Sigmoid colon (tissue), 7 donors: ENCODE data around the gene ARHGEF7. TPM values are rescaled to one million over a fixed set of nuclear protein-coding genes. Genes with fewer than 3 reads are reported as not detected.

Experiments
- DNase-seq: peaks from one replicate; pipeline ENCODE4 v3.0.0-alpha.2; 2019
- H3K27ac ChIP-seq, 4 donors: fragments of 200-600 bp; sonication (generic); one replicate each; pipeline ENCODE4 v1.5.1; 2016 to 2019; ENCODE audit warnings: mild to moderate bottlenecking in 1 of 4
- H3K27me3 ChIP-seq, 3 donors: fragments of 200-600 bp; sonication (generic); one replicate each; pipeline ENCODE4 v1.5.1; 2019; ENCODE audit warnings: mild to moderate bottlenecking in 1 of 3
- H3K36me3 ChIP-seq, 4 donors: fragments of 200-600 bp; sonication (generic); one replicate each; pipeline ENCODE4 v1.5.1; 2016 to 2019
- H3K4me1 ChIP-seq, 4 donors: fragments of 200-600 bp; sonication (generic); one replicate each; pipeline ENCODE4 v1.5.1; 2017 to 2019
- H3K4me3 ChIP-seq, 4 donors: fragments of 200-600 bp; sonication (generic); one replicate each; pipeline ENCODE4 v1.5.1; 2017 to 2019; ENCODE audit warnings: mild to moderate bottlenecking in 2 of 4, moderate library complexity in 1 of 4
- H3K9me3 ChIP-seq, 4 donors: fragments of 200-600 bp in 3 of 4; sonication (generic) in 3 of 4; one replicate each; pipeline versions ENCODE4 v1.5.1 to v1.6.1; 2013 to 2019
- EP300 ChIP-seq, 4 donors: sonication (generic); formaldehyde crosslinking; IDR thresholded peaks; one replicate each; pipeline ENCODE4 v1.6.1; 2017; ENCODE audit warnings: antibody characterized with exemption in 4 of 4
- POLR2A ChIP-seq, 2 donors: fragments of 450-650 bp; IDR thresholded peaks; one replicate each; pipeline ENCODE4 v1.6.1; 2016; ENCODE audit warnings: antibody characterized with exemption in 2 of 2, mild to moderate bottlenecking in 2 of 2, moderate library complexity in 2 of 2
- POLR2AphosphoS5 ChIP-seq, 4 donors: sonication (generic); formaldehyde crosslinking; IDR thresholded peaks; one replicate each; pipeline ENCODE4 v1.6.1; 2017; ENCODE audit warnings: antibody characterized with exemption in 4 of 4
- WGBS, 2 donors: extraction: QIAGEN DNeasy Blood & Tissue Kit; methylation state at CpG; one replicate each; pipeline ENCODE4 v1.1.7; 2013; 5-methylcytosine and 5-hydroxymethylcytosine counted together
- intact Hi-C: fragments of 100-400 bp; cut with DNase I; formaldehyde crosslinking; loops from one replicate; pipeline ENCODE4 v1.15.1; 2023
- polyA plus RNA-seq, 3 donors: library from polyadenylated mRNA; stranded (reverse); fragments of 200-250 nt; gene quantifications; one replicate each; pipeline ENCODE4 v1.2.3, GENCODE V29; 2013
- total RNA-seq, 4 donors: library from RNA; depleted of rRNA; stranded (reverse); fragments of >200 nt; gene quantifications; one replicate each; pipeline ENCODE4 v1.1.0, GENCODE V29; 2016
- TF ChIP-seq, protein P1 (sequence below), 4 experiments: fragments of 450-650 bp in 3 of 4; fragments of 200-600 bp in 1 of 4; IDR thresholded peaks; one replicate each; pipeline ENCODE4 v1.5.1; 2016 to 2019; ENCODE audit warnings: antibody characterized with exemption in 4 of 4, mild to moderate bottlenecking in 3 of 4, moderate library complexity in 2 of 4
- donor health status: healthy with polysubstance abuse.
- donor health status: Bipolar disorder and iron deficiency.
- donor health status: healthy.

The ARHGEF7 gene
- total and polyA plus RNA-seq, 7 donors = 8.4 to 79.8 (median 41.0) TPM

DNA sequence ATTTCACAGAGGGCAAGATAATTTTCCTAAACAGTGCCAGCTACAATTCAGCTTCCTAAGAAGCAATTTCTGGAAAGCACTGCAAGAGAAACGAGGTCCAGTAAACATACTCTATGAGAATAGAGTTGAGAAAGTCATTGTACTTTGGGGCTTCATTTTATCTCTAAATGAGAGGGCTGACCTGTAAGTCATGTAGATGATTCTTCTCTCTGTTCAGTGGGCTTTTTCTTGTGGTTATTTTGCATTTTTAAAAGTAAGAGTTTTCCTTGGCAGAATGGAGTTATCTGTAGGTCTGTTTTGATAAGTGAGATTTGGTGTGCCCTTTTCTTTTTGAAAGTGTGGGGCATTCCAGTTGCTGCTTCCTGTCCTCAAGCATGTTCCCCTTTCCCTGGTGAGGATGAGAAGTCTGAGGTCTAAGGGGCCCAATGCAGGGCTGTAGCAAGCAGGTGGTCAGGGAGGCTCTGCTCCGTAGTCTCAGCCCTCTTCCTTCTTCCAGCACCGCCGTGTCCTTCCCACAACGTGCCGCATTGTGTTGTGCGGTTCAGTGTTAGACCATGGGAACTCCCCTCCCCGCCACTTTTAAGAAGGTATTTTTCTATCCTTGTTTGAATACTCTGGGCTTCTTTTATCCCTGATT lies 86.3 kb downstream of the ARHGEF7 start:
- 64 to 83% methylated on average over 8 of the region's 8 CpGs for WGBS, 2 donors
- peaks cover 0 to 38% (median 37%) of the 10 kb centered on the region in 4 donors for H3K4me1 ChIP-seq
- TF ChIP-seq EP300 (IDR thresholded peaks at IDR 0.05) (no peak), POLR2AphosphoS5 (IDR thresholded peaks at IDR 0.05) (no peak), POLR2A (IDR thresholded peaks at IDR 0.05) (no peak)
- TF ChIP-seq, protein P1, sequence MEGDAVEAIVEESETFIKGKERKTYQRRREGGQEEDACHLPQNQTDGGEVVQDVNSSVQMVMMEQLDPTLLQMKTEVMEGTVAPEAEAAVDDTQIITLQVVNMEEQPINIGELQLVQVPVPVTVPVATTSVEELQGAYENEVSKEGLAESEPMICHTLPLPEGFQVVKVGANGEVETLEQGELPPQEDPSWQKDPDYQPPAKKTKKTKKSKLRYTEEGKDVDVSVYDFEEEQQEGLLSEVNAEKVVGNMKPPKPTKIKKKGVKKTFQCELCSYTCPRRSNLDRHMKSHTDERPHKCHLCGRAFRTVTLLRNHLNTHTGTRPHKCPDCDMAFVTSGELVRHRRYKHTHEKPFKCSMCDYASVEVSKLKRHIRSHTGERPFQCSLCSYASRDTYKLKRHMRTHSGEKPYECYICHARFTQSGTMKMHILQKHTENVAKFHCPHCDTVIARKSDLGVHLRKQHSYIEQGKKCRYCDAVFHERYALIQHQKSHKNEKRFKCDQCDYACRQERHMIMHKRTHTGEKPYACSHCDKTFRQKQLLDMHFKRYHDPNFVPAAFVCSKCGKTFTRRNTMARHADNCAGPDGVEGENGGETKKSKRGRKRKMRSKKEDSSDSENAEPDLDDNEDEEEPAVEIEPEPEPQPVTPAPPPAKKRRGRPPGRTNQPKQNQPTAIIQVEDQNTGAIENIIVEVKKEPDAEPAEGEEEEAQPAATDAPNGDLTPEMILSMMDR (IDR thresholded peaks at IDR 0.05) = no peak
- no peak overlapping the region for H3K27ac ChIP-seq
- no peak for DNase-seq
- no peaks in the 10 kb centered on the region for H3K27me3 ChIP-seq
- intact Hi-C loops = no loop called here
- no peak overlapping the region for H3K4me3 ChIP-seq
- H3K36me3 ChIP-seq = no peaks in the 10 kb centered on the region
- no peaks in the 10 kb centered on the region for H3K9me3 ChIP-seq

DNA sequence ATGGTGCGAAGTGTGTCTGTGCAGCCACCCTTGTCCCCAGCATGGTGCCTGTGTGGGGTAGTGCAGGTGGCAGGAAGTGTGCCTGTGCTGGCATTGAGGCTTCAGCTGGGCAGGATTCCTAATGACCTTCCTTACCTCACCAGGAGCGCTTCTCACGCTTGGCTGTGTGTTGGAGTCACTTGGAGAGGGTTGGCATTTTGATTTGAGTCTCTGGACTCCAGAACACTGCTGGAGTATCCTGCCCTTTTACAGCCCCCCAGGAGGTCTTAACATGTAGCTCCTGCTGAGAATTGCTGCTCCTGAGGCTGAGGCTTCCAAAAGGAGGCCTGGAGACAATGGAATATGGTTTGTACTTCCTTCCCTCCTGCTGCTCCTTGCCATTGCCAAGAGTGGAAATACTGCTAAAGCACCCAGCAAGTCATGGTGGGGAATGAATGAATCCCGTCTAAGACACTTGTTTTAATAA lies 87.1 kb downstream of the ARHGEF7 start:
- H3K4me1 ChIP-seq = peaks cover 0 to 38% (median 37%) of the 10 kb centered on the region in 4 donors
- 73 to 88% methylated on average over 4 of the region's 4 CpGs for WGBS, 2 donors

DNA sequence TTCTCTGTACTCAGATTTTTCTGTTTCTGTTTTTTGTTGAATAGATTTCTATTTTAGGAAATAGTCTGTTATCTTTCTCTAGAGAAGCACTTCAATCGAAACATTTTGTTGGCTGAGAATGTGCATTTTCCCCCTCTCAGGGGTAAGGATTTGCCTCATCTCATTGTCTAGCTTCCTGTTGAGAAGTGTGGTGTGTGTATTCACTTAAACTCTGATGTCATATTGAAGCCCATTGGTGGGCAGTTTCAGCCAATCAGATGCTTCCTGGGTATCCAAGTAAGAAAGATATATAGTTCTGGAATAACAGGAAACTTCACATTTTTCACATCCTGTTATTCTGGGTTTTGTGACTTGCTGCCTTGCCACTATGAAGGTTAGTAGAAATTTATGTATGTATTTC lies 87.6 kb downstream of the ARHGEF7 start:
- no peak for TF ChIP-seq EP300 (IDR thresholded peaks at IDR 0.05)
- no peak for TF ChIP-seq POLR2A (IDR thresholded peaks at IDR 0.05)
- TF ChIP-seq, protein P1 (IDR thresholded peaks at IDR 0.05) = no peak
- peak in 1 of 4 donors; percentile 25 for TF ChIP-seq POLR2AphosphoS5 (IDR thresholded peaks at IDR 0.05)
- Histone ChIP-seq H3K27ac (peak overlapping the region in 2 of 4 donors; percentile 30 to 33), H3K4me3 (no peak overlapping the region), H3K27me3 (no peaks in the 10 kb centered on the region), H3K36me3 (no peaks in the 10 kb centered on the region), H3K4me1 (peaks cover 0 to 38% (median 37%) of the 10 kb centered on the region in 4 donors), H3K9me3 (no peaks in the 10 kb centered on the region)
- 26 to 76% methylated on average over 1 of the region's 1 CpG for WGBS, 2 donors
- intact Hi-C loops = no loop called here
- DNase-seq = no peak

More for the DNA sequence above, 87.1 kb downstream of the ARHGEF7 start:
- H3K27me3 ChIP-seq = no peaks in the 10 kb centered on the region
- no peak for DNase-seq
- no peak overlapping the region for H3K4me3 ChIP-seq
- peak overlapping the region in 2 of 4 donors; percentile 30 to 33 for H3K27ac ChIP-seq
- TF ChIP-seq POLR2A (IDR thresholded peaks at IDR 0.05) (no peak), EP300 (IDR thresholded peaks at IDR 0.05) (no peak), POLR2AphosphoS5 (IDR thresholded peaks at IDR 0.05) (no peak)
- TF ChIP-seq, protein P1 (IDR thresholded peaks at IDR 0.05) = no peak
- intact Hi-C loops = no loop called here
- no peaks in the 10 kb centered on the region for H3K9me3 ChIP-seq
- no peaks in the 10 kb centered on the region for H3K36me3 ChIP-seq

DNA sequence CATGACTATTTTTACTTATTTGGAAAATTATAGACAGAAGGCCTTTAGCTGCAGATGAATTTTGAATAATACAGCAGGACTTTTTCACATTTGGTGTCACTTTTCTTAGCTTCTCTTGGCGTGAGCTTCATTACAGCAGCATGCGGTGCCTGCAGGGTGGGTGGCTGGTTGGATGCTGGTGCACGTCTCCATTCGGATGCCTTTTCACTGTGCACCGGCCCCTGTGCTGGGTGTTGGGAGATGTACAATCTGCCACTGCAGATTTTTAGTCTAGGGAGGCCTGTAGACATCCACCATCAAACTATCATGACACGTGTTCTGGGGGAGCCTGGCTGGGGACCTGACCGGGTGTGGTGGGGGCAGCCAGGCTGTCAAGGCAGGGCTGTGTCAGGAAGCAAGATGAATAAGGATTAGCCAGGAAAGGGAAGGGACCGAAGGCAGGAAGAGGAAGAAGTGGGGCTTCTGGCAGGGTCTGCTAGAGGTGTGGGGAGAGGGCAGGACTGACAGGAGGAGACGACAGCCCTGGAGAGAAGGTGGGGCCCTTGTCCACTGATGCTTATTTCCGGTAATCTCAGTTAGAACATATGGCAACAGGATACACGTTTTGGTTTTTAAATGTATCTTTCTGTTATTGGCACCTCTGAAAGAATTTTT lies 88.8 kb downstream of the ARHGEF7 start:
- TF ChIP-seq, protein P1 (IDR thresholded peaks at IDR 0.05) = no peak
- no peak for TF ChIP-seq POLR2AphosphoS5 (IDR thresholded peaks at IDR 0.05)
- TF ChIP-seq EP300 (IDR thresholded peaks at IDR 0.05) = no peak
- TF ChIP-seq POLR2A (IDR thresholded peaks at IDR 0.05) = no peak
- intact Hi-C loops = no loop called here
- H3K36me3 ChIP-seq = no peaks in the 10 kb centered on the region
- no peaks in the 10 kb centered on the region for H3K27me3 ChIP-seq
- no peaks in the 10 kb centered on the region for H3K9me3 ChIP-seq
- WGBS, 2 donors = 68 to 86% methylated on average over 11 of the region's 11 CpGs
- H3K4me1 ChIP-seq = peaks cover 0 to 40% (median 38%) of the 10 kb centered on the region in 4 donors
- no peak overlapping the region for H3K4me3 ChIP-seq
- no peak for DNase-seq
- H3K27ac ChIP-seq = peak overlapping the region; percentile 31 to 55 (median 43)
